ES-I3 (cell line): ENCODE results near the gene PMS1.

ENCODE experiments used
- H3K36me3 ChIP-seq: 2 replicates; pipeline ENCODE4 v1.6.1; 2013; ENCODE audit warnings: mild to moderate bottlenecking, low read length, control low read depth, moderate library complexity; ENCODE audit not compliant: insufficient read depth
- H3K4me1 ChIP-seq: 2 replicates; pipeline ENCODE4 v1.6.1; 2013; ENCODE audit warnings: mild to moderate bottlenecking, control low read depth, low read length; ENCODE audit not compliant: insufficient read depth
- H3K9ac ChIP-seq: 2 replicates; pipeline ENCODE4 v1.6.1; 2013; ENCODE audit warnings: low read depth, mild to moderate bottlenecking, low read length, moderate library complexity
- H3K9me3 ChIP-seq: 2 replicates; pipeline ENCODE4 v1.6.1; 2013; ENCODE audit warnings: mild to moderate bottlenecking, low read length, moderate library complexity; ENCODE audit not compliant: control insufficient read depth, insufficient read depth

The PMS1 gene

DNA sequence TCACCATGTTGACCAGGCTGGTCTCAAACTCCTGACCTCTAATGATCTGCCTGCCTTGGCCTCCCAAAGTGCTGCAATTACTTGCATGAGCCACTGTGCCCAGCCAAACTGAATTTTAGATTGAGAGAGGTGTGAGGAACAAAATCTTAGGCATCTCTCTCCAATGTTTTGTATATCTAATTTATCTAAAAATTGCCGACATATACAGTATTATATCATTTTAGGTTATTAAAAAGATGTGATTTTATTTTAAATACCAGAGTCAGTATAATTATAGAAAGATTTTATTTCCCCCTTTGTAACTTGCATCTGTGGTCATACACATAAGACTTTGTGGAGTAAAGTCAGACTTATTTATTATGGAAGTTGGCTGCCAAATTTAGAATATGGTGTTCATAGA is 10.1 kb downstream of the PMS1 start:
- Histone ChIP-seq H3K4me1 (no peaks in the 10 kb centered on the region), H3K36me3 (no peaks in the 10 kb centered on the region; the same call in 1 of the 2 replicates), H3K9ac (no peak overlapping the region), H3K9me3 (no peaks in the 10 kb centered on the region)

DNA sequence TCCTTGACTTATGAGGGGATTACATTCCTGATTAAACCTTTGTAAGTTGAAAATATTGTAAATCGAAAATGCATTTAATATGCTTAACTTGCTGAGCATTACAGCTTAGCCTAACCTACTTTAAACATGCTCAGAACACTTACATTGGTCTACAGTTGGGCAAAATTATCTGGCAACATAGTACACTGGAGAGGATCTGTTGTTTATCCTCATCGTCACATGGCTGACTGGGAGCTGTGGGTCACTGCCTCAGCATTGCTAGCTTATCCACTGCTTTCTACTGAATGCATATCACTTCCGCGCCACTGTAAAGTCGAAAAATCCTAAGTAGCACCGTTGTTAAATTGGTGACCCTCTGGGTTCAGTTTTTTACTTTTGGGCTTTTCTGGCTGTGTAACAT is 13.7 kb downstream of the PMS1 start:
- Histone ChIP-seq H3K4me1 (no peaks in the 10 kb centered on the region), H3K9ac (no peak overlapping the region), H3K36me3 (peaks cover 3% of the 10 kb centered on the region; the same call in 1 of the 2 replicates), H3K9me3 (no peaks in the 10 kb centered on the region)

- Histone ChIP-seq H3K9ac (no peak overlapping the region), H3K36me3 (peaks cover 3% of the 10 kb centered on the region; the same call in 1 of the 2 replicates), H3K4me1 (no peaks in the 10 kb centered on the region), H3K9me3 (no peaks in the 10 kb centered on the region)
Measured at GRCh38 chr2:189798312-189799029, 14.2 kb downstream of the PMS1 start.

DNA sequence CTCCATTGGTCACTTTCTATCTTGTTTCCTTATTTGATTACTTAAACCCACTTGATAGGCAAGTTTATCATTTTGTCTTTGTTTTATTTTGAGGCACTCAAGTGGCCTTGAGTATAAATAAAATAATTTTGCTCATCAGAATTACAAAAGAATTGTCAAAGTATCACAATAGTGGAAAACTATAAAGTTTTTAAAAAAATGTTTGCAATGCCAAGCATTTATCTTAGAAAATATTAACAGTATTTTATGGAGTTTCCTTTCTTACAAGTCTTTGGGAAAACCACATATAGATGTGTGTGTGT is 14.7 kb downstream of the PMS1 start:
- no peaks in the 10 kb centered on the region for H3K9me3 ChIP-seq
- no peak overlapping the region for H3K9ac ChIP-seq
- H3K4me1 ChIP-seq: no peaks in the 10 kb centered on the region
- peaks cover 3% of the 10 kb centered on the region; the same call in 1 of the 2 replicates for H3K36me3 ChIP-seq

DNA sequence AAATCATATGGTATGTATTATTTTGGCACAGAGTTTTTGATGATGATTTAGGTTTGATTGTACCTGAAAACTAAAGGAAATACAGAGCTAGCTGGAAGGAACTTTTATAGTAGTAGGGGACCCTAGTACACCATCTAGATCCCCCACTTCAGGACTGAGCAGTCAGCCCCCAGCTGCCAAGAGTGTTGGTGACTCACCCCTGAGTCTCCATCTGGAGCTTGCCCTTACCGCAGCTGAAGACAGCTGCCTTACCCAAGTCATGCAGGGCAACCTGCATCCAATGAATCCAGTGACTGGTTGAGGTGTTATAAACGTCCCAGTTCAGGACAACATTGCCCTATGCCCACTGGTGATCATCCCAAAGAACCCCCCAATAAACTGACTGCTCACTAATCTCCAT is 15.3 kb downstream of the PMS1 start:
- Histone ChIP-seq H3K36me3 (peaks cover 3% of the 10 kb centered on the region; the same call in 1 of the 2 replicates), H3K4me1 (no peaks in the 10 kb centered on the region), H3K9me3 (no peaks in the 10 kb centered on the region), H3K9ac (no peak overlapping the region)

DNA sequence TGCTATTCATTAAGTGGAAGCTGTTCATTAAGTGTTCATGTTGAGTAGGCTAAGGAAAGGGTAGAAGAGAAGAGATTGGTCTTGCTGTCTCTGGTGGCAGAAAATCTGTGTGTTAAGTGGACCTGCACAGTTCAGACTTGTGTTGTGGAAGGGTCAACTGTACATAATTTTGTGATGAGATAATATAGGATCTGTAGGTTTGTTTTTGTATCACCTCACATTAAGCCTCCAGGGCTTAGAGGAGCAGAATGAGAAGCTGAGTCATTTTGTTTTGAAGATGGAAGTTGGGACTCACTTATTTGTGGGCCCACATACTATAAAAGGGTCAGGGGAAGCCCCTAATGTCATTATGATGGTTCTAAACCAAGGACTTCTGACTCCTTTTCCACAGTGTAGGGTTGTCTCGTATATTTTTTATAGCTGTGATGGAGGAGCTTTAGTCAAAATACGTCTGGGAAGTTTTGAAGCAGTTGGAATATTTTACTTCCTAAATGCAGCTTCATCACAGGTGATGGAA is 18.2 kb downstream of the PMS1 start:
- H3K9ac ChIP-seq: no peak overlapping the region
- peaks cover 11% of the 10 kb centered on the region for H3K36me3 ChIP-seq
- no peaks in the 10 kb centered on the region for H3K4me1 ChIP-seq
- H3K9me3 ChIP-seq: no peaks in the 10 kb centered on the region

- peaks cover 11% of the 10 kb centered on the region for H3K36me3 ChIP-seq
- no peak overlapping the region for H3K9ac ChIP-seq
- no peaks in the 10 kb centered on the region for H3K9me3 ChIP-seq
- H3K4me1 ChIP-seq: no peaks in the 10 kb centered on the region
Measured at GRCh38 chr2:189803431-189803830, 19.2 kb downstream of the PMS1 start.

- Histone ChIP-seq H3K4me1 (no peaks in the 10 kb centered on the region), H3K9ac (no peak overlapping the region), H3K36me3 (peaks cover 3% of the 10 kb centered on the region; the same call in 1 of the 2 replicates), H3K9me3 (no peaks in the 10 kb centered on the region)
Measured at GRCh38 chr2:189818249-189819038, 34.2 kb downstream of the PMS1 start.

DNA sequence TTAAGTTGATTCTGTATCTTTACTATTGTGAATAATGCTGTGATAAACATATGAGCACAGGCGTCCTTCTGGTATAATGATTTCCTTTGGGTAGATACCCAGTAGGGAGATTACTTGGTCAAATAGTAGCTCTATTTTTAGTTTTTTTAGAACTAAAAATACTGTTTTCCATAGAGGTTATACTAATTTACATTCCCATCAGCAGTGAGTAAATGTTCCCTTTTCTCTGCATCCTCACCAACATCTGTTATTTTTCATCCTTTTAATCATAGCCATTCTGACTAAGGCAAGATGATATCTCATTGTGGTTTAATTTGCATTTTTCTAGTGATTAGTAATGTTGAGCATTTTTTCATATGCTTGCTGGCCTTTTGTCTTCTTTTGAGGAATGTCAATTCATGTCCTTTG is 35.1 kb downstream of the PMS1 start:
- peaks cover 3% of the 10 kb centered on the region; the same call in 1 of the 2 replicates for H3K36me3 ChIP-seq
- H3K9ac ChIP-seq: no peak overlapping the region
- no peaks in the 10 kb centered on the region for H3K9me3 ChIP-seq
- H3K4me1 ChIP-seq: no peaks in the 10 kb centered on the region

DNA sequence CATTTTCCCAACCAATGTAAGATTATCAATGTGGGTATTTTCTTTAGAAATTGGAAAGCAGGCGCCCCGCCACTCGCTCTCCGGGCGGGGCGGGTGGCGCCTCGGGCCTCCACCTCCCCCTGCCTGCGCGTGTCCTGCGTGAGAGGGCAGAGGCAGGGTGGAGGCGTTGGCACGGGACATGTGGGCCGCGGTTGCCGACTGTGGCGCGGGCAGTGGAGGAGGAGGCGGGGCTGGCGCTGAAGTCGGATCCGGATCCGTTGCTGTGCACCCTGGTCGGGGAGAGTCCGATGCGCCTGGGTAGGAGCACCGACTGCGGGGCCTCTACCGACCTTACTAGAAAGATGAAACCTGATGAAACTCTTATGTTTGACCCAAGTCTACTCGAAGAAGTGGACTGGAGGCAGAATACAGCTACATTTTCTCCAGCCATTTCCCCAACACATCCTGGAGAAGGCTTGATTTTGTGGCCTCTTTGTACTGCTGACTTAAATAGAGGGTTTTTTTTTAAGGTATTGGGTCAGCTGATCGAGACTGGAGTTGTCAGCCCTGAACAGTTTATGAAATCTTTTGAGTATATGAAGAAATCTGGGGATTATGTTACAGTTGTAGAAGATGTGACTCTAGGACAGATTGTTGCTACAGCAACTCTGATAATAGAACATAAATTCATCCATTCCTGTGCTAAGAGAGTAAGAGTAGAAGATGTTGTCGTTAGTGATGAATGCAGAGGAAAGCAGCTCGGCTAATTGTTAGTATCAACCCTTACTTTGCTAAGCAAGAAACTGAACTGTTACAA is 37.9 kb downstream of the PMS1 start:
- Histone ChIP-seq H3K9ac (no peak overlapping the region), H3K4me1 (peaks cover 7% of the 10 kb centered on the region; the same call in 1 of the 2 replicates), H3K36me3 (no peaks in the 10 kb centered on the region), H3K9me3 (no peaks in the 10 kb centered on the region)

- H3K9ac ChIP-seq: no peak overlapping the region
- peaks cover 10% of the 10 kb centered on the region; the same call in 1 of the 2 replicates for H3K4me1 ChIP-seq
- H3K9me3 ChIP-seq: no peaks in the 10 kb centered on the region
- no peaks in the 10 kb centered on the region for H3K36me3 ChIP-seq
Measured at GRCh38 chr2:189824694-189825396, 40.6 kb downstream of the PMS1 start.

GRCh38 chr2:189826039-189826438 is 41.8 kb downstream of the PMS1 start:
- Histone ChIP-seq H3K36me3 (no peaks in the 10 kb centered on the region), H3K9me3 (no peaks in the 10 kb centered on the region), H3K4me1 (peaks cover 10% of the 10 kb centered on the region; the same call in 1 of the 2 replicates)

GRCh38 chr2:189829102-189829833 is 45.0 kb downstream of the PMS1 start:
- Histone ChIP-seq H3K36me3 (no peaks in the 10 kb centered on the region), H3K4me1 (peaks cover 10% of the 10 kb centered on the region; the same call in 1 of the 2 replicates), H3K9me3 (no peaks in the 10 kb centered on the region), H3K9ac (no peak overlapping the region)

More at GRCh38 chr2:189826039-189826438, 41.8 kb downstream of the PMS1 start:
- H3K9ac ChIP-seq: no peak overlapping the region
